ENCODE results near the gene CARS1.

Gene CARS1

GRCh38 chr11:3037945-3038271 is 19.3 kb downstream of the CARS1 start:
- TF ChIP-seq TAF1 (IDR thresholded peaks at IDR 0.05; ENCODE audit: borderline replicate concordance, insufficient read depth, low read length) = no peak
- TF ChIP-seq REST (IDR thresholded peaks at IDR 0.05; ENCODE audit: insufficient read depth in 1 of 2, low read depth in 2 of 2, low read length in 2 of 2) = no peak
- no peak for TF ChIP-seq POLR2AphosphoS5 (IDR thresholded peaks at IDR 0.05; ENCODE audit: low read depth, low read length)
- no peak for TF ChIP-seq FOXP2 (optimal IDR thresholded peaks at IDR 0.05; ENCODE audit: borderline replicate concordance, extremely low read depth, extremely low read length, insufficient read depth)
- TF ChIP-seq SIN3A (IDR thresholded peaks at IDR 0.05; ENCODE audit: borderline replicate concordance, insufficient read depth, low read length) = no peak

- TF ChIP-seq REST (IDR thresholded peaks at IDR 0.05; ENCODE audit: insufficient read depth in 1 of 2, low read depth in 2 of 2, low read length in 2 of 2) (no peak), FOXP2 (optimal IDR thresholded peaks at IDR 0.05; ENCODE audit: borderline replicate concordance, extremely low read depth, extremely low read length, insufficient read depth) (no peak), POLR2AphosphoS5 (IDR thresholded peaks at IDR 0.05; ENCODE audit: low read depth, low read length) (no peak), TAF1 (IDR thresholded peaks at IDR 0.05; ENCODE audit: borderline replicate concordance, insufficient read depth, low read length) (no peak), SIN3A (IDR thresholded peaks at IDR 0.05; ENCODE audit: borderline replicate concordance, insufficient read depth, low read length) (no peak)
Observed at GRCh38 chr11:3037040-3037944, 19.9 kb downstream of the CARS1 start.

GRCh38 chr11:3036419-3036818 is 20.8 kb downstream of the CARS1 start:
- TF ChIP-seq POLR2AphosphoS5 (IDR thresholded peaks at IDR 0.05; ENCODE audit: low read depth, low read length) = no peak
- no peak for TF ChIP-seq TAF1 (IDR thresholded peaks at IDR 0.05; ENCODE audit: borderline replicate concordance, insufficient read depth, low read length)
- no peak for TF ChIP-seq FOXP2 (optimal IDR thresholded peaks at IDR 0.05; ENCODE audit: borderline replicate concordance, extremely low read depth, extremely low read length, insufficient read depth)
- no peak for TF ChIP-seq REST (IDR thresholded peaks at IDR 0.05; ENCODE audit: insufficient read depth in 1 of 2, low read depth in 2 of 2, low read length in 2 of 2)
- no peak for TF ChIP-seq SIN3A (IDR thresholded peaks at IDR 0.05; ENCODE audit: borderline replicate concordance, insufficient read depth, low read length)

GRCh38 chr11:3035333-3035732 is 21.9 kb downstream of the CARS1 start:
- no peak for TF ChIP-seq FOXP2 (optimal IDR thresholded peaks at IDR 0.05; ENCODE audit: borderline replicate concordance, extremely low read depth, extremely low read length, insufficient read depth)
- no peak for TF ChIP-seq TAF1 (IDR thresholded peaks at IDR 0.05; ENCODE audit: borderline replicate concordance, insufficient read depth, low read length)
- no peak for TF ChIP-seq POLR2AphosphoS5 (IDR thresholded peaks at IDR 0.05; ENCODE audit: low read depth, low read length)
- TF ChIP-seq REST (IDR thresholded peaks at IDR 0.05; ENCODE audit: insufficient read depth in 1 of 2, low read depth in 2 of 2, low read length in 2 of 2) = no peak
- TF ChIP-seq SIN3A (IDR thresholded peaks at IDR 0.05; ENCODE audit: borderline replicate concordance, insufficient read depth, low read length) = no peak
